Femur (tissue), 1 donor: ENCODE results near the gene SLC36A4.
"Not testable (repeated sequence)": the region's sequence is repeated elsewhere in the genome, so short reads cannot be mapped to it uniquely, and the experiment has no call there.

ENCODE experiments used
- DNase-seq: peaks from one replicate; pipeline ENCODE4 v3.0.0-alpha.2; 2017

Gene SLC36A4

DNA sequence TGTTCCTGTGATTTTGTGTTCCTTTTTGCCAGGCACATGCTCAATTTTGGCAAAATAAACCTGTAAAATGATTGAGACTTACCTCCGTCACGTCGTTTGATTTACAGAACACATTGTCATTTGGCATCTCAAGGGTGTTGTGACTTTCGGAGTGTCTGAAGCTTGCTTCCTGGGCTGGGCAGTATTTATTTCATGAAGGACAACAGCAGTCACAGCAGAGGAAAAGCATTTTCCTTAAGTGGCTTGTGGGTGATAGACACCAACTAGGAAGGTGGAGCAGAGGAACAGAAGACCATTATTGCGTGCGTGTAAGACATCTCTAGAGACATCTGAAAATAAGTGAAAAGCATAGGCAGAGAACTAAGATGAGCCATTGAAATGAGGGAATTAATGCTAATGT is 80.2 kb downstream of the SLC36A4 start:
- no peak for DNase-seq

DNA sequence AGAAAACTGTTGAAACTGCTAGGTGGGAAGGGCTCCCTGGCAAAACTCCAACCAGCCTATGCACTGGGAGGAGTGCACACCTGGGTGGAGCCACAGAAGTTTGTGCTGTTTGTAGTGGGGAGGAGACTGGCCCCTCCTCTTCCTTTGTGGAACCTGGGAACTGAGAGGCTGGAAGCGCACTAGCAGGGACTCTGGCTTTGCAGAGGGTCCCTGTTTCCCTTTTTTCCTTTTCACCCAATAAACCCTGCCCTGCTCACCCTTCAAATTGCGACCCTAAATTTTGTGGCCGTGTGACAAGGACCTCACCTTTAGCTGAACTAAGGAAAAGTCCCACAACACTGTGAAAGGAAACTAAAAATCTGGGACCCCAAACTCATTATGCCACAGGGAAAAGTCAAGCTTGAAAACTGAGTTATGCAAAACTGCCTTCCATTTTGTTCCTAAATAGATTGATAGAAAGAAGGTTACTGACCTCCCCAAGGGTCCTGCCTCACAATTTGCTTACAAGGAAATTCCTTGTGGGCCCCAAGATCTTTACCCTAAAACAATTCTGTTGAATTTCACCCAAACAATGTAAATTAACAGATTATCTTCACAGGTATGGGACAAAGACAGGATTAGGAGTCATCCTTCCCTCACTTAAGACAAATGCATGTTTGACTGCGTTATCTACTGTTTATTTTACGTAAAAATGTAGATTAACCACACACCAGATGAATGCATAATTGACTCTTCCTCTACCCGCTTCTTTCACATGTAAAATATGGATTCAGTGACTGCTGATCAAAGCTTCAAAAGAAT is 81.0 kb downstream of the SLC36A4 start:
- no peak for DNase-seq

DNA sequence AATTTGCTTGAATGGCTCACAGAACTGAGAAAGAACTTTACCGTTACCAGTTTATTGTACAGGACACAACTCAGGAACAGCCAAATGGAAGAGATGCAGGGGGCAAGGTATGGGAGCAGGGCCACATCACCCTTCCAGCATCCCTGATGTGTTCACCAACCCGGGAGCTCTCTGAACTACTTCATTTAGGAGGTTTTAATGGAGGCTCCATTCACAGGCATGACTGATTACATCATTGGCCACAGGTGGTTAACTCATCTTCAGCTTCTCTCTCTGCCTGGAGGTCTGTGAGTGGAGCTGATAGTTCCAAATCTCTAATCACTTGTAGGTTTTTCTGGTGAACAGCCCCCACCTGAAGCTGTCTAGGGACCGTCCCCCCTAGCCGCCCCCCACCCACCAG is 83.5 kb downstream of the SLC36A4 start:
- no peak for DNase-seq

DNA sequence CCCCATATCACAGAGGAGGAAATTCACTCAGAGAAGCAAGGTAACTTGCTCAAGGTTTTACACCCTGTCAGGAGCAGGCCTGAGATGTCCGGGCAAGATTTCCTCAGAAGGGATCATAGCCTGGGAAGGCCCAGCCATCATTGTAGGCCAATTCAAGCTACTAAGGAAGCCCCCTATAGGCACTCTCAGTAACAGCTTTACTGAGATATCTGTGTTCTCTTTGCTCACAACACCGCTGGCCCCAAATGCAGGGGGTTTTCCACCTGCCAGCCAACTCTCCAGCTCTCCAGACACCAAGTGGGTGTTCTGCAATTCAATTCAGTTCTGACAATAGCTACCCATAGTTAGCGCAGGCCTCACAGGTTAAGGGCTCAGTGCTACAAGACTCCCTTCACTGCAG is 84.0 kb downstream of the SLC36A4 start:
- DNase-seq: no peak

DNA sequence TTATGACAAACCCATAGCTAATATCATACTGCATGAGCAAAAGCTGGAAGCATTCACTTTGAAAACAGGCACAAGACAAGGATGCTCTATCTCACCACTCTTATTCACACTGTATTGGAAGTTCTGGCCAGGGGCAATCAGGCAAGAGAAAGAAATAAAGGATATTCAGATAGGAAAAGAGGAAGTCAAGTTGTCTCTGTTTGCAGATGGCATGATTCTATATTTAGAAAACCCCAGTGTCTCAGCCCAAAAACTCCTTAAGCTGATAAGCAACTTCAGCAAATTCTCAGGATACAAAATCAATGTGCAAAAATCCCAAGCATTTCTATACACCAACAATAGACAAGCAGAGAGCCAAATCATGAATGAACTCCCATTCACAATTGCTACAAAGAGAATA is 86.6 kb downstream of the SLC36A4 start:
- not testable (repeated sequence) for DNase-seq

DNA sequence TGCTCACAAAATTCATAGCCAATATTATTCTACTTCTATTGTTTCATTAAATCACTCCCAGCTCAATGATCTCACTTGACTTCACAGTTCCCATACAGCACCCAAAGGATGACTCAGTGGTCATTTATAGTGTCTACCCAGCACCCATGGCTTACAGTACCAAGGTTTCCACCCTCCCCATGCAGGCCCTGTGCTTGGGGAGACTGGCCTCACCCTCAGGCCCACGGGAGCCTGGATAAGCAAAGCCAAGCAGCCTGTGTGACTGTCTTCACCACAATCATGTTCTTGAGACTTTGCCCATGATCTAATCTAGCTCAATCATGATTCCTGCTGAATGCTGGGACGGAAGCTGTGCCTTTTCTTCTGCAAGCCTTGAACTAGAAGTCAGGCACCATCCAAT is 97.6 kb downstream of the SLC36A4 start:
- no peak for DNase-seq

DNA sequence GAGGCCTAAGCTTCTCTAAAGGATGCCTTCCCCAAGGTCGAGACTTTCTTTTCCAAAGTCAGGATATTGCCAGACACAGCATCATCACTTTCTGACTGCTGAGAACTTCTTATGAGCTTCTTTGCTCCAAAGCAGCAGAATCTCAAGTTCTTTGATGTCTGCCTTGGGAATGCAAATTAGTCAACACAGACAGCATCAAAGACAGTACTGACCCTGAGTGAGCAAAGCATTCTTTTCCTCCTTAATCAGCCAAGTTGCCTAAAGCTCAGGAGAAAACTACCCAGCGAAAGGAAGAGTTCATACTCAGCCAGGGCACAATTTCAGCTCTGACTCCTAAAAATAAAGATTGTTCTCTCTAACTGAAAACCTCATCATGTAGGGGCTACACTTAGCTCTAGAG is 98.0 kb downstream of the SLC36A4 start:
- DNase-seq: no peak
